ENCODE results near the gene OCIAD1. TPM values are rescaled to one million over a fixed set of nuclear protein-coding genes. Genes with fewer than 3 reads are reported as not detected.
"Not testable (repeated sequence)": the region's sequence is repeated elsewhere in the genome, so short reads cannot be mapped to it uniquely, and the experiment has no call there.

Gene OCIAD1
- total RNA-seq, 1 donor from 2014 or later = 148 TPM

- no peaks in the 10 kb centered on the region for H3K4me1 Mint-ChIP-seq (ENCODE audit: unreplicated experiment)
- no peaks in the 10 kb centered on the region for H3K27me3 Mint-ChIP-seq
- no peak overlapping the region for H3K27ac Mint-ChIP-seq
- TF ChIP-seq CTCF (conservative IDR thresholded peaks at IDR 0.05) = no peak
- no peak overlapping the region for H3K4me3 Mint-ChIP-seq
- DNase-seq (ENCODE audit: extremely low spot score, unreplicated experiment) = no peak
- H3K9me3 Mint-ChIP-seq = peaks cover 5% of the 10 kb centered on the region
- H3K36me3 Mint-ChIP-seq = no peaks in the 10 kb centered on the region
Observed at GRCh38 chr4:48796927-48797679, 33.8 kb upstream of the OCIAD1 start.

- Mint-ChIP-seq H3K4me3 (no peak overlapping the region), H3K36me3 (no peaks in the 10 kb centered on the region), H3K27me3 (no peaks in the 10 kb centered on the region), H3K27ac (no peak overlapping the region), H3K9me3 (peaks cover 5% of the 10 kb centered on the region), H3K4me1 (ENCODE audit: unreplicated experiment) (no peaks in the 10 kb centered on the region)
- TF ChIP-seq CTCF (conservative IDR thresholded peaks at IDR 0.05) = no peak
- no peak for DNase-seq (ENCODE audit: extremely low spot score, unreplicated experiment)
Observed at GRCh38 chr4:48798117-48798516, 32.8 kb upstream of the OCIAD1 start.

DNA sequence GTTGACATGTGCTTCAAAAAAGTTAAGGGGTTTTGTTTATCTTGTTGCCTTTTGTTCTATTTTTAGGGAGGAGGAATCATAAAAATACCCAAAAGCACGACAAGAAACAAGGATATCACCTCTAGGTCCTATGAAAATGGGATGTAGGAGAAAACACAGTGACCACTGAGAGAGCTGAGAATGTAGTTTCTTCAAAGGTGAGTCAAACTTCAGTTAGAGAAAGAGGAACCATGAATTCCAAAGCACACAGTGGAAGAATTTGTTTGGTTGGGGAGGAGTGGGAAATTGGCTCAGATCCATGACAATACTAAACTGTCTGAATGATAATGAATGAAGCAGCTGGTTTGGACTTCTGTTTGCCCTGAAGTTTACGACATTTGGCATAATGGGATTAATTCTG is 31.7 kb upstream of the OCIAD1 start:
- Mint-ChIP-seq H3K27me3 (no peaks in the 10 kb centered on the region), H3K36me3 (no peaks in the 10 kb centered on the region), H3K4me1 (ENCODE audit: unreplicated experiment) (no peaks in the 10 kb centered on the region), H3K9me3 (peaks cover 5% of the 10 kb centered on the region), H3K4me3 (no peak overlapping the region), H3K27ac (no peak overlapping the region)
- TF ChIP-seq CTCF (conservative IDR thresholded peaks at IDR 0.05) = no peak
- no peak for DNase-seq (ENCODE audit: extremely low spot score, unreplicated experiment)

- DNase-seq (ENCODE audit: extremely low spot score, unreplicated experiment); H3K4me1 Mint-ChIP-seq (ENCODE audit: unreplicated experiment); H3K27ac Mint-ChIP-seq; H3K4me3 Mint-ChIP-seq; H3K36me3 Mint-ChIP-seq; H3K9me3 Mint-ChIP-seq; H3K27me3 Mint-ChIP-seq: not testable (repeated sequence)
Observed at GRCh38 chr4:48800155-48800554, 30.7 kb upstream of the OCIAD1 start.

DNA sequence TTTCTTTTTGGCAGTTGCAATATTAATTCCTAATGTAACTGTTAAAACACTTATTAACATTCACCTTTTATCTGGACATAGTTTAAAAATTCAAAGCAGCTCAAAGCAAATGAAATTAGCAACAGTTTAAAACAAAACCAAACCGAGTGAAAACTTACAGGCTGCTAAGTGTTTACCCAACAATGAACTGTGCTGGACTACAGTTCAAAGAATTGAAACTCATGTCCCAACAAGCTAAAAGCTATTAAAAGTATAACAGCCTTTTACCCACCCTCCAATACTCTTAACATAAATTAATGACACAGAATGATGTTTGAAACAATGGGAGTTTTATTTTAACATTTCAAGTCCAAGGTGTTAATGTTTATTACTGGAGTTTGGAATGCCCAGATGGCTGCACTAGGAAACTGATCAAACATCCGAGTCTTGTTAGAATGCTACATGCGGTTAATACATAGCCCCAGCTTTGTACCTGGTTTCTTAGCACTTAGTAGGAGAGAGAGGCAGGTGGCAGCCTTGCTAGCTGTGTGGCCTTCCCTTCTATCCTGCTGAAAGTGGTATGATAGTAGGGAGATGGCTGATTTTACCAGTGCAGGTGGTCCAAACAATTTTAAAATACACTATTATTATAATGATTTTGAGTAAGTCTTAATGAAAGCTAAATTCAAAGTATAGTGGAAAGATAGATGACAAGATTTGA is 29.7 kb upstream of the OCIAD1 start:
- no peak overlapping the region for H3K27ac Mint-ChIP-seq
- H3K36me3 Mint-ChIP-seq = no peaks in the 10 kb centered on the region
- peaks cover 5% of the 10 kb centered on the region for H3K9me3 Mint-ChIP-seq

More for the DNA sequence above, 29.7 kb upstream of the OCIAD1 start:
- H3K4me3 Mint-ChIP-seq = no peak overlapping the region
- TF ChIP-seq CTCF (conservative IDR thresholded peaks at IDR 0.05) = no peak
- no peak for DNase-seq (ENCODE audit: extremely low spot score, unreplicated experiment)
- no peaks in the 10 kb centered on the region for H3K4me1 Mint-ChIP-seq (ENCODE audit: unreplicated experiment)
- no peaks in the 10 kb centered on the region for H3K27me3 Mint-ChIP-seq
